NCI-H146 treated with DMSO at 0.1 percent for 48 hours (cell line): ENCODE data around the gene NSUN2.

ENCODE experiments used
- DNase-seq: peaks from one replicate; lab custom pipeline; 2025; ENCODE audit not compliant: unreplicated experiment; lab: John Stamatoyannopoulos, UW

The NSUN2 gene

DNA sequence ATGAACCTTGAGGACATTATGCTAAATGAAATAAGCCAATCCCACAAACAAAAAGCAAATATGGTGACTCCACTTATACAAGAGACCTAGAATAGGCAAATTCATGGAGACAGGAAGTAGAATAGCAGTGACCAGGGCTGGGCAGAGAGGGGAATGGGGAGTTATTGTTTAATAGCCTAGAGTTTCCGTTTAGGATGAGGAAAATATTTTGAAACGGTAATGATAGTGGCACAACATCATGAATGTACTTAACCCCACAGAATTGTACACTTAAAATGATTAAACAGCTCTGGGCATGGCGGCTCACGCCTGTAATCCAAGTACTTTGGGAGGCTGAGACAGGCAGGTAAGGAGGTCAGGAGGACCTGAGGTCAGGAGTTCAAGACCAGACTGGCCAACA is 65.8 kb downstream of the NSUN2 start:
- no peak for DNase-seq

DNA sequence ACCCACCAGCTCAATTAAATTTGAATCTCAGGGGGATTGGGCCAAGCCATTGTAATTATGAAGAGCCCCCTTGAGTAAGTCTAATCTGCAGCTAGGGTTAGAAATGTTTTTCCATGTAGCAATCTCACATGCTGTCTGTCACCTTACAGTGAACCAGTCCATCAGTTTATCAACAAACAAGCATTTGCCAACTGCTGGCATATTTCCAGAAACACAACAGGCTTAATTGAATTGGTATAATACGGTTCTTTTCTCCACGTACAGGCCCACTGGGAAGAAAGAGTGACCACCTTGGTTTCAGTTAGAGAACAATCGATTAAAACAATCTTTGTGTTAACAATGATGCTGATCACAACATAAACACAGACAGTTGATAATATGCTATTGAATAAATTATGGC is 67.4 kb downstream of the NSUN2 start:
- peak; percentile 31 for DNase-seq

DNA sequence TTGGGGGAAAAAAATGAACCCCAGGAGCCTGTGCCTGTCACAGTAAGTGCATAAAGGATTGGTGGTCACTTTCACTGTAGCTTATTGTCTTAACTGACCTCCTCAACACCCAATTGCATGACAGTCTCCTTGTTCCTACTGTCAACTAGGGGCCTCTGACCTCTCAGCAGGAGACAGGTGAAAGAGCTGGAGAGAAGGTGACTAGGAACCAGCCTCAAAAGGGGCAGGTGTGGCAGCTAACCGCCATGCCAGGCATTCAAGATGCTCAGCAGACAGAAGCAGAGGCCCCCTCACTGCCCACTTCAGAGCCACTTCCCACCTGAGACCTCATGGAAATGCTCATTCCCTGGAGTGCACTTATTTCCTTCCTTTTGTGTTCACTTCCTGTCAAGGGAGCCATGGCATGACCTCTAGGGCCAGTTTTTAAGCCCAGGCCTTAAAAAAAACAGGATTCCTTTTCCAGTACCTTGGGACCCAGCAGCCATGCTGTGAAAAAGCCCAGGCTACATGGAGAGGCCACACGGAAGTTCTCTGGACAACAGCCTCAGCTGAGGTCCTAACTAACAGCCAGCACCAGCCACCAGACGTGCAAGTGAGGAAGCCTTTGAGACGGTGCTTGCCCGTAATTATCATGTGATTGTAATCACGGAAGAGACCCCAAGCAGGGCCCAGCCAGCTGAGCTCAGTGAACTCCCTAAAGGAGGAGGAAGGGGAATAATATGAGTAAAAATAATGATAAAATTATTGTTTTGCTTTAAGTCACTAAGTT is 74.9 kb downstream of the NSUN2 start:
- no peak for DNase-seq

DNA sequence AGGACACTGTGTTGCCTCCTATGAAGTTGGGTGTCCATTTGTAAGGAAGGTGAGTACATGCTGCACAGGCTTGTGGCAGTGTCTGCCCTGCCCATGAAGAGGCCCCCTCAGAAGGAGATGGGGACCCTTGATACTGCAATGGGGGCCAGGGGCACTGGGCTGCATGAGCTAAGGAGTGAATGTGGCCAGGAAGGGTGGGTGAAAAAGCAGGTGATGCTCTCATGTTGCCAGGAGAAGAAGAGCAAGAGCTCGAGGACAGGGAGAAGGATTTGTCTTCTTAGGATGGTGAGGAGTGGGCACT is 76.1 kb downstream of the NSUN2 start:
- no peak for DNase-seq

DNA sequence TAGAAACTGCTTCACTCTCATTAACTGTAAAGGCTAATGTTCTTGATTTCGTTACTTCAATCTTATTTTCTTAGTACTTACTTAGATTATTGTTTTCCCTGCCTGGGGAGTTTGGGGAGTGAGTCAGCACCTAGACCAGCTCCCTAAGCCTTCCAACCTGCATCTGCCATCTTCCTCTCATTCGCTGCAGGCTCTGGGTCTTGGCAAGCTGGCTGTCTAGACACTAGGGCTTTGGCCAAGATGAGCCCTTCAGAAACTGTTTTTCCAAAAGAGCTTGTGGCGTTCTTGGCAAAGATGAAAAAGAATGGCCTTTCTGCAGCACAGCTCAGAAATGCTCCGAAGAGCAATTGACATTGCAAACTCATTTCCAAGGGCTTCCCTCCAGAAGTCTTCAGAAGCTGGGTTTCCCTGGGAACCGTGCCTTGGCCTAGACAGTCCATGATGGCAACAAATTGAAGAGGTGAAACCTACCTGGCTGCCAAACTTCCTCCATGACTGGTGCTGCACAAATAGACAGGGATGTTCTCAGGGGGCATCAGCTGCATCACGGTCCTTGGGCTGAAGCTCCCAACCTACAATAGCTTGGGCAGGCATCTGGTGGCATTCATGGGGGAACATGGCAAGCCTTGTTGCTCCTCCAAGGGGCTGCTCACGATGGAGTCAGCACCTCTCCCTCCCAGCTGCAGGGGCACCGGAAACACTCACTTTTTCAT is 76.6 kb downstream of the NSUN2 start:
- DNase-seq: no peak

DNA sequence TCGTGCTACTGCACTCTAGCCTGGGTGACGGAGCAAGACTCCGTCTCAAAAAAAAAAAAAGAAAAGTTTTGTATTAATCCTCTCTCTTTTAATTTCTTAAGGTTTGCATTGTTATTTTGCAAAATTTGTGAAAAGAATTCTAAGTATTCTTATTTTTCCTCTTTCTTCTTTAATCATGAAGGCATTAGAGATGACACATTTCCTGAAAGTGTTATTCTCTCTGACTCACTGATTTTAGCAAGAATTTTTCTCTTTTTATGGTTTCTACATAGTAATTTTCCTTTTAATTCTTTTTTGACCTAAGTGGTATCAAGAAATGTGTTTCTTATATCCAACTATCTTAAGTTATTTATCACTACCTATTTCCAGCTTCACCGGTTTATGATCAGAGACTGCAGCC is 78.0 kb downstream of the NSUN2 start:
- DNase-seq: no peak

DNA sequence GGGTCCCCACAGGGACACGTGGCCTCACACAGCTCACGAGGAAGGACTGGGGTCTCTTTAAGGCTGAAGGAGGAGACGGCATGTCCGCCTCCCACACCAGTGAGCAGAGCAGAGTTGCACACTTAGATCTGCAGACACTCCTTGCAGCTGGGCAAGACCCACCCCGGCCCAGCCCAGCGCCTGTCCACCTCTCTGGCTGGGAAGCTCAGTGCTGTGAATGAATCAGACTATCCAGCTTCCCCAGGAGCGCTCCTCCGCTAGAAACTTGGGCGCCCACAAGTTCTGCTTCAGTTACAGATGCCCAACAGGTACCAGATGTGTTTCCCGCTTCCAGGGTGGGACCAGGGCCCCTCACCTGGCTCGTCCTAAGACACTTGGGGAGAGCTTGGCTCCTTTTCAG is 78.9 kb downstream of the NSUN2 start:
- DNase-seq: no peak

DNA sequence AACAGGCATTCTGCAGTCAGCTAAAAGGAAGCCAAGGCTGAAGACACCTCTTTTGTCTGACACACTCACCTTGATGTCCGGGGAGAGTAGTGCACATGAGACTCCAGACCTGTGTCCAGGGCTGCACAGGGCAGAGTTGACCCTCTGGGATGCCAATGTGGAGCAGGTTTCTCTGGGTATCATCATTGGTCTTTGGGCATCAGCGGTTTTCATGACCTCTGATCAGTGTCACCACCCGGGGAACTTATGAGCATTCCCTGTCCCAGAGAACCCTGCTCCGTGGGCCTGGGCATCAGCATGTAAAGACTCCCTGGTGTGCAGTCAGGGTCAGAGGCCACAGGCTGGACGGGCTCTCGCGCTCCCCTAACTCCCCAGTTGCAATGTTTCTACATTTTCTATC is 80.2 kb downstream of the NSUN2 start:
- DNase-seq: no peak

DNA sequence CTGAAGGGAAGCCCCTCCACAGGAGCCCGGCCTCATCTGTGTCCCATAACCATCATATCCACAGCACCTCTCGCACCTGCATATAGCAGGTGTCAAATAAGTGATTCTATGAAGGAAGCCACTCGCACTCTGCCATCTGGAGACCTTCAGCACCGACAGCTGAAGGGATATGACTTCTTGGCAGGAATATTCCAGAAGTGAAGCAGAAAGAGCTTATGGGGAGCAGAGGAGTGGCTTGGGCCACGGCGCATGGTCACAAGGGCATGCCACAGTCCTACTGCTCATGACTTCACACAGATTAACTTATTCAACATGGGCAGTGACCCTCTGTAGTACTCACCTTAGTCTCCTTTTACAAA is 80.9 kb downstream of the NSUN2 start:
- no peak for DNase-seq

DNA sequence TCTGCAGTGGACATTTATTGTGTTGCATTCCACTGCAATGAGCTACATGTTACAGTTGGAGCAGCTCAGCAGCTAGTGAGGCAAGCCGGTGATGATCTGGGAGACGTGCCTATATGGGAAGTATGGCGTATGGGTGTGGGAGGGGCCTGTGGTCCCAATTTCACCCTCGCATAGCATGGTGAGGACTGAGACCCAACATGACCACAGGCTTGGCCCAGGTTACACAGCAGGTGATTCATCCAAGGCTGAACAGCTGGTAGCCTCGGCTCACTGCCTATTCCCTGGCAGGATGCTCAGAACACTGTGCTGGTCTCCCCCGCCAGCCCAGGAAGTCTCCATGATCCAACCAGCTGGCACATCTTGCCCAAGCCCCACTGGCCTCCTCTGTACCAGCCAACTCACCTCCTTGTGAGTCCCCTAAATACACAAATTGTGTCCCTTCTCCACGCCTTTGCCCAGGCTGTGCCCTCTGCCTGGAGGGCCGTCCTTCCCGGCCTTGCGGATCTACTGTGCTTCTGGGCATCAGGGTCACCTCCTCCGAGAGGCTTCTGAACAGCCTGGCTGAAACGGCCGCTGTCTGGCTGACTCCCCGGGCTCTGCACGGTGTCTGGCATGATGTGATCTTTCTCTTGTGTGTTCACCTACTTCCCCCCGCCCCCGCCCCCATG is 81.4 kb downstream of the NSUN2 start:
- no peak for DNase-seq

DNA sequence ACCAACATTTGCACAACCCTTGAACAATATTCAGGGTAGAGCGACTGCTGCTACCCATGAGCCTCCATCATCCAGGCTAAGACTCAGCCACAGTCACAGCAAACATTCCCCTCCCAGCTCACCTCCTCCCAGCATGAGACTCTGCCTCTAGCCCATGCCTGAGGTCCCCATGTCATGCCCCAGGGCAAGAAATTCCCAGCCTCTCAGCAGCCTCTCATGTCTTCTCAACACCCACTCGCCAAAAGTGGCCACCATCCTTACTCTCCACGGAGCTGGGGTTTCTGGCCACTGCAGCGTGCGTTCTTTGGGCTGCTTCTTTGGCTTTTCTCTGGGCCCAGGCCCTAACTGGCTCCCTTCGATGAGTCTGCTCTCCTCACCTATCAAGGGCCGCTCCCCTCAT is 82.2 kb downstream of the NSUN2 start:
- no peak for DNase-seq
